ENCODE data around the gene PUM2.

Gene PUM2

GRCh38 chr2:20198796-20199632 is 151.6 kb downstream of the PUM2 start:
- no peak for DNase-seq

Data from T-helper 9 cell (primary cell).